Endothelial cell of umbilical vein (primary cell): Measurements from ENCODE around the gene FAM161A. TPM values are rescaled to one million over a fixed set of nuclear protein-coding genes. Genes with fewer than 3 reads are reported as not detected.

Source experiments
- BruUV-seq: library from RNA; stranded (reverse); fragments of 400-500 nt; replicated peaks from 2 replicates; lab custom pipeline; 2021; lab: Mats Ljungman, UMichigan
- CTCF ChIA-PET: fragments of 300-600, 350-600 bp; sonication (Branson Sonifier 250); formaldehyde crosslinking; loops from one replicate; lab custom pipeline; 2021; ENCODE audit warnings: antibody characterized with exemption, inconsistent platforms; lab: Charles Lee
- POLR2A ChIA-PET: fragments of 300-600, 350-600 bp; sonication (Branson Sonifier 250); formaldehyde crosslinking; loops from one replicate; lab custom pipeline; 2021; ENCODE audit warnings: antibody characterized with exemption, inconsistent platforms; lab: Charles Lee
- DNase-seq: peaks from one replicate; pipeline ENCODE4 v3.0.0-alpha.2; 2011; ENCODE audit warnings: low read depth, low spot score
- FAIRE-seq: peaks from 2 replicates; lab custom pipeline; 2011; peaks lifted over from hg19 to GRCh38; lab: Jason Lieb, UNC
- H2AFZ ChIP-seq: 2 replicates; pipeline ENCODE4 v1.6.0; 2012; ENCODE audit warnings: low read depth, low read length, control low read depth, inconsistent platforms
- H3K27ac ChIP-seq: 2 replicates; pipeline ENCODE4 v1.5.1; 2011; ENCODE audit warnings: low read depth, mild to moderate bottlenecking, control low read depth, low read length, moderate library complexity; ENCODE audit not compliant: insufficient read depth
- H3K27me3 ChIP-seq, 2 experiments: 2 replicates each; pipeline versions ENCODE4 v1.6.0 to v1.6.1; 2011; ENCODE audit warnings: low read length in 2 of 2, mixed read lengths in 1 of 2; ENCODE audit not compliant: control insufficient read depth in 2 of 2, insufficient read depth in 2 of 2
- H3K36me3 ChIP-seq, 2 experiments: 2 replicates in 1 of 2; 3 replicates in 1 of 2; pipeline ENCODE4 v1.5.1; 2011; ENCODE audit warnings: low read length in 2 of 2, mild to moderate bottlenecking in 1 of 2, moderate library complexity in 1 of 2; ENCODE audit not compliant: control insufficient read depth in 2 of 2, insufficient read depth in 2 of 2; ENCODE audit errors: extremely low read depth in 1 of 2
- H3K4me1 ChIP-seq: 3 replicates; pipeline ENCODE4 v1.5.1; 2011; ENCODE audit warnings: mild to moderate bottlenecking, low read length; ENCODE audit not compliant: control insufficient read depth, insufficient read depth; ENCODE audit errors: extremely low read depth
- H3K4me2 ChIP-seq: 2 replicates; pipeline ENCODE4 v1.6.1; 2011; ENCODE audit warnings: low read length, control low read depth, mixed read lengths; ENCODE audit not compliant: insufficient read depth
- H3K4me3 ChIP-seq, 3 experiments: fragments of 200-600 bp in 1 of 3; sonication (generic), shearing (Covaris generic) in 1 of 3; replicated peaks in 1 of 3; 2 replicates each; pipeline ENCODE4 v1.5.1; 2011 to 2016; ENCODE audit warnings: control low read depth in 3 of 3, low read length in 3 of 3, mild to moderate bottlenecking in 2 of 3, inconsistent platforms in 1 of 3, low read depth in 1 of 3, moderate library complexity in 1 of 3; ENCODE audit not compliant: insufficient read depth in 1 of 3
- H3K79me2 ChIP-seq: 2 replicates; pipeline ENCODE4 v1.6.0; 2012; ENCODE audit warnings: low read length, inconsistent platforms; ENCODE audit not compliant: control insufficient read depth, insufficient read depth
- H3K9ac ChIP-seq: replicated peaks from 2 replicates; pipeline ENCODE3; 2011; ENCODE audit warnings: low read length, control low read depth; ENCODE audit not compliant: insufficient read depth; ENCODE audit errors: extremely low read depth
- H3K9me1 ChIP-seq: replicated peaks from 3 replicates; pipeline ENCODE4 v1.6.0; 2011; ENCODE audit warnings: mild to moderate bottlenecking, low read length; ENCODE audit not compliant: control insufficient read depth, insufficient read depth; ENCODE audit errors: extremely low read depth
- H3K9me3 ChIP-seq: replicated peaks from 2 replicates; pipeline ENCODE4 v1.5.1; 2012; ENCODE audit warnings: low read length, inconsistent platforms; ENCODE audit not compliant: control insufficient read depth, insufficient read depth
- H4K20me1 ChIP-seq: replicated peaks from 2 replicates; pipeline ENCODE3; 2011; ENCODE audit warnings: mild to moderate bottlenecking, low read length; ENCODE audit not compliant: control insufficient read depth, insufficient read depth; ENCODE audit errors: extremely low read depth
- CTCF ChIP-seq, 2 donors: IDR thresholded peaks; 1 replicate in 1 of 2; 2 replicates in 1 of 2; pipeline ENCODE4 v1.5.1; 2011; ENCODE audit warnings: low read length in 2 of 2, mild to moderate bottlenecking in 2 of 2, moderate library complexity in 2 of 2, control low read depth in 1 of 2, inconsistent platforms in 1 of 2, low read depth in 1 of 2; ENCODE audit not compliant: insufficient read depth in 1 of 2; ENCODE audit errors: extremely low read depth in 1 of 2
- EZH2 ChIP-seq: IDR thresholded peaks from 2 replicates; pipeline ENCODE4 v1.6.1; 2012; ENCODE audit warnings: borderline replicate concordance, low read depth, mild to moderate bottlenecking, moderate library complexity, low read length, inconsistent platforms; ENCODE audit not compliant: severe bottlenecking
- GATA2 ChIP-seq: IDR thresholded peaks from 2 replicates; pipeline ENCODE4 v1.7.0; 2011; ENCODE audit warnings: low read depth, mild to moderate bottlenecking, moderate library complexity, mixed read lengths, low read length; ENCODE audit not compliant: insufficient read length, insufficient read depth
- JUN ChIP-seq: IDR thresholded peaks from 2 replicates; pipeline ENCODE4 v1.6.1; 2011; ENCODE audit warnings: borderline replicate concordance, low read depth; ENCODE audit not compliant: insufficient read length, insufficient read depth
- MYC ChIP-seq: IDR thresholded peaks from one replicate; pipeline ENCODE4 v1.6.1; 2011; ENCODE audit warnings: mild to moderate bottlenecking, low read depth, low read length
- POLR2AphosphoS5 ChIP-seq: IDR thresholded peaks from 2 replicates; pipeline ENCODE4 v1.6.1; 2012; ENCODE audit warnings: low read depth, mild to moderate bottlenecking, control low read depth, low read length, moderate library complexity; ENCODE audit not compliant: insufficient read depth
- dilution Hi-C: fragments of 300-500 bp; cut with MboI; formaldehyde crosslinking; loops from one replicate; pipeline ENCODE4 v1.15.0; 2019; ENCODE audit warnings: low sequenced_read_pairs; ENCODE audit not compliant: extremely low pct_ligation_motif_present
- intact Hi-C: fragments of 100-400 bp; cut with micrococcal nuclease; formaldehyde crosslinking; loops from one replicate; pipeline ENCODE4 v1.10.0; 2022
- polyA plus RNA-seq, 4 experiments: library from polyadenylated mRNA; depleted of rRNA in 3 of 4; stranded (reverse) in 3 of 4; unstranded in 1 of 4; fragments of >200 nt; gene quantifications; 2 replicates each; pipeline versions ENCODE4 v1.2.1 to v1.2.3, GENCODE V29; 2011 to 2012; ENCODE audit warnings: missing spikeins in 1 of 4
- total RNA-seq: library from RNA; stranded (reverse); gene quantifications from 2 replicates; pipeline ENCODE4 v1.2.3, GENCODE V29; 2021
- TF ChIP-seq, protein P1 (sequence below): IDR thresholded peaks from 2 replicates; pipeline ENCODE4 v1.6.1; 2011; ENCODE audit not compliant: insufficient read depth, insufficient read length

The FAM161A gene
- total and polyA plus RNA-seq, 2 donors (not counting 3 experiments of a cell fraction or from before 2014, with no cell fraction given): 0.81 to 6.1 TPM

GRCh38 chr2:61807036-61807757, 46.7 kb downstream of the FAM161A start:
- TF ChIP-seq JUN (no peak), POLR2AphosphoS5 (no peak), EZH2 (no peak), MYC (no peak), CTCF (IDR thresholded peaks at IDR 0.05; ENCODE audit: extremely low read depth in 1 of 2, insufficient read depth in 1 of 2, low read depth in 1 of 2, low read length in 2 of 2) (no peak), GATA2 (no peak)
- TF ChIP-seq, protein P1, sequence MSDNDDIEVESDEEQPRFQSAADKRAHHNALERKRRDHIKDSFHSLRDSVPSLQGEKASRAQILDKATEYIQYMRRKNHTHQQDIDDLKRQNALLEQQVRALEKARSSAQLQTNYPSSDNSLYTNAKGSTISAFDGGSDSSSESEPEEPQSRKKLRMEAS: no peak
- ChIA-PET CTCF (interaction anchor here (0.6 kb wide), 1 partner anchor 184 kb away, joined by 3 read pairs; no protein-coding TSS in a partner anchor), POLR2A (no interaction called here)
- Histone ChIP-seq H3K36me3 (no peaks in the 10 kb centered on the region), H3K4me2 (no peak overlapping the region), H3K27me3 (peaks cover 0 to 2% of the 10 kb centered on the region in 2 experiments), H3K9ac (no peak overlapping the region), H3K9me1 (no peaks in the 10 kb centered on the region), H3K9me3 (no peaks in the 10 kb centered on the region), H3K27ac (no peak overlapping the region), H2AFZ (no peak overlapping the region), H3K79me2 (no peaks in the 10 kb centered on the region), H3K4me3 (no peak overlapping the region), H3K4me1 (no peaks in the 10 kb centered on the region), H4K20me1 (no peaks in the 10 kb centered on the region)
- BruUV-seq: no TSS peak
- intact Hi-C loops (no loop called here), dilution Hi-C loops (no loop called here)
- no peak for FAIRE-seq
- no peak for DNase-seq
